Peyer's patch (tissue), 4 donors: ENCODE data around the gene UBE3C. TPM values are rescaled to one million over a fixed set of nuclear protein-coding genes. Genes with fewer than 3 reads are reported as not detected.

ENCODE experiments used
- DNase-seq, 3 donors: peaks; one replicate each; pipeline ENCODE4 v3.0.0-alpha.2; 2017 to 2019
- H3K27ac ChIP-seq, 4 donors: fragments of 200-600 bp; sonication (generic); one replicate each; pipeline ENCODE4 v1.5.1; 2016 to 2019
- H3K27me3 ChIP-seq, 2 donors: fragments of 200-600 bp; sonication (generic); one replicate each; pipeline ENCODE4 v1.5.1; 2019
- H3K36me3 ChIP-seq, 3 donors: fragments of 200-600 bp; sonication (generic); one replicate each; pipeline ENCODE4 v1.5.1; 2016 to 2019
- H3K4me1 ChIP-seq, 4 donors: fragments of 200-600 bp; sonication (generic); one replicate each; pipeline ENCODE4 v1.5.1; 2016 to 2019
- H3K4me3 ChIP-seq, 4 donors: fragments of 200-600 bp; sonication (generic); 1 replicate in 3 of 4; 2 replicates in 1 of 4; pipeline ENCODE4 v1.5.1; 2016 to 2019; ENCODE audit warnings: mild to moderate bottlenecking in 1 of 4
- H3K9me3 ChIP-seq, 4 donors: fragments of 200-600 bp; sonication (generic); one replicate each; pipeline ENCODE4 v1.5.1; 2016 to 2019; ENCODE audit warnings: mild to moderate bottlenecking in 1 of 4
- POLR2A ChIP-seq, 2 donors: fragments of 450-650 bp; IDR thresholded peaks; one replicate each; pipeline ENCODE4 v1.5.1; 2017; ENCODE audit warnings: antibody characterized with exemption in 2 of 2, mild to moderate bottlenecking in 2 of 2, moderate library complexity in 2 of 2
- total RNA-seq, 4 donors: library from RNA; depleted of rRNA; stranded (reverse); fragments of >200 nt; gene quantifications; one replicate each; pipeline ENCODE4 v1.1.0, GENCODE V29; 2016
- TF ChIP-seq, protein P1 (sequence below), 6 experiments: fragments of 450-650 bp in 4 of 6; fragments of 200-600 bp in 2 of 6; sonication (generic) in 1 of 6; IDR thresholded peaks; one replicate each; pipeline ENCODE4 v1.5.1; 2017 to 2019; ENCODE audit warnings: antibody characterized with exemption in 6 of 6, mild to moderate bottlenecking in 3 of 6, moderate library complexity in 1 of 6

Gene UBE3C
- total RNA-seq, 4 donors from 2014 or later, result 76.4 to 106 (median 101) TPM

DNA sequence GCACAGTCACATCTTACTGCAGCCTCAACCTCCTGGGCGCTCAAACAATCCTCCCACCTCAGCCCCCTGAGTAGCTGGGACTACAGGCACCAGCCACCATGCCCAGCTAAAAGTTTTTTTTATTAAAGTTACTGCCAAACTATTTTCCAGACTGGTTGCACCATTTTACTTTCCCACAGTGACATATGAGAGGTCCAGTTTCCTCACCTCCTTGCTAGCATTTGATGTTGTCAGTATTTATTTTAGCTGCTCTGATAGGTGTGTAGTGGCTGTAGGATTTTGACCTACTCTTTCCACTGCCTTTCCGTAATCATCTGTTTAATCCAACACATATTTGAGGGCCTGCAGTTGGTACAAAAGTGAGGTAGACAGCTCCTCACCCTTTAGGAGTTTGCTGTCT, 5.4 kb upstream of the UBE3C start:
- TF ChIP-seq, protein P1, sequence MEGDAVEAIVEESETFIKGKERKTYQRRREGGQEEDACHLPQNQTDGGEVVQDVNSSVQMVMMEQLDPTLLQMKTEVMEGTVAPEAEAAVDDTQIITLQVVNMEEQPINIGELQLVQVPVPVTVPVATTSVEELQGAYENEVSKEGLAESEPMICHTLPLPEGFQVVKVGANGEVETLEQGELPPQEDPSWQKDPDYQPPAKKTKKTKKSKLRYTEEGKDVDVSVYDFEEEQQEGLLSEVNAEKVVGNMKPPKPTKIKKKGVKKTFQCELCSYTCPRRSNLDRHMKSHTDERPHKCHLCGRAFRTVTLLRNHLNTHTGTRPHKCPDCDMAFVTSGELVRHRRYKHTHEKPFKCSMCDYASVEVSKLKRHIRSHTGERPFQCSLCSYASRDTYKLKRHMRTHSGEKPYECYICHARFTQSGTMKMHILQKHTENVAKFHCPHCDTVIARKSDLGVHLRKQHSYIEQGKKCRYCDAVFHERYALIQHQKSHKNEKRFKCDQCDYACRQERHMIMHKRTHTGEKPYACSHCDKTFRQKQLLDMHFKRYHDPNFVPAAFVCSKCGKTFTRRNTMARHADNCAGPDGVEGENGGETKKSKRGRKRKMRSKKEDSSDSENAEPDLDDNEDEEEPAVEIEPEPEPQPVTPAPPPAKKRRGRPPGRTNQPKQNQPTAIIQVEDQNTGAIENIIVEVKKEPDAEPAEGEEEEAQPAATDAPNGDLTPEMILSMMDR (IDR thresholded peaks at IDR 0.05), result no peak
- TF ChIP-seq POLR2A (IDR thresholded peaks at IDR 0.05), result no peak
- H3K9me3 ChIP-seq, result no peaks in the 10 kb centered on the region

GRCh38 chr7:157136372-157136771, 2.4 kb upstream of the UBE3C start:
- H3K36me3 ChIP-seq, result peaks cover 0 to 5% (median 0%) of the 10 kb centered on the region in 3 donors
- H3K4me1 ChIP-seq, result peaks cover 4 to 16% (median 12%) of the 10 kb centered on the region in 4 donors
- TF ChIP-seq POLR2A (IDR thresholded peaks at IDR 0.05), result no peak
- TF ChIP-seq, protein P1 (IDR thresholded peaks at IDR 0.05), result peak in 2 of 6 experiments; percentile 34 to 40
- H3K27ac ChIP-seq, result no peak overlapping the region
- no peak for DNase-seq
- H3K4me3 ChIP-seq, result no peak overlapping the region
- no peaks in the 10 kb centered on the region for H3K27me3 ChIP-seq
- no peaks in the 10 kb centered on the region for H3K9me3 ChIP-seq

More for the DNA sequence above, 5.4 kb upstream of the UBE3C start:
- H3K27ac ChIP-seq, result no peak overlapping the region
- H3K4me1 ChIP-seq, result no peaks in the 10 kb centered on the region
- no peak overlapping the region for H3K4me3 ChIP-seq
- no peaks in the 10 kb centered on the region for H3K36me3 ChIP-seq
- peak in 1 of 3 donors; percentile 15 for DNase-seq
- no peaks in the 10 kb centered on the region for H3K27me3 ChIP-seq

DNA sequence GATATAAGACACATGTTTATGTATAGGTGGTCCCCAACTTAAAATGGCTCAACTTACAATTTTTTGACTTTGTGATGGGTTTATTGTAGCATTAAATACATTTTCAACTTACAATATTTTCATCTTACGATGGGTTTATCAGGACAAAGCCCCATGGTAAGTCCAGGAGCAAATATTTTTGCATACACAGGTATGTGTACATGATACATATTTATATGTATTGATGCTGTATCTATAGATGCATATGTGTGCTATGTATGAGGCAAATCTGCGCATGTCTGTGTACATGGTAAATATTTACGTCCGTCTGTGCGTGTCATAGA, 664 bp upstream of the UBE3C start:
- DNase-seq, result no peak

DNA sequence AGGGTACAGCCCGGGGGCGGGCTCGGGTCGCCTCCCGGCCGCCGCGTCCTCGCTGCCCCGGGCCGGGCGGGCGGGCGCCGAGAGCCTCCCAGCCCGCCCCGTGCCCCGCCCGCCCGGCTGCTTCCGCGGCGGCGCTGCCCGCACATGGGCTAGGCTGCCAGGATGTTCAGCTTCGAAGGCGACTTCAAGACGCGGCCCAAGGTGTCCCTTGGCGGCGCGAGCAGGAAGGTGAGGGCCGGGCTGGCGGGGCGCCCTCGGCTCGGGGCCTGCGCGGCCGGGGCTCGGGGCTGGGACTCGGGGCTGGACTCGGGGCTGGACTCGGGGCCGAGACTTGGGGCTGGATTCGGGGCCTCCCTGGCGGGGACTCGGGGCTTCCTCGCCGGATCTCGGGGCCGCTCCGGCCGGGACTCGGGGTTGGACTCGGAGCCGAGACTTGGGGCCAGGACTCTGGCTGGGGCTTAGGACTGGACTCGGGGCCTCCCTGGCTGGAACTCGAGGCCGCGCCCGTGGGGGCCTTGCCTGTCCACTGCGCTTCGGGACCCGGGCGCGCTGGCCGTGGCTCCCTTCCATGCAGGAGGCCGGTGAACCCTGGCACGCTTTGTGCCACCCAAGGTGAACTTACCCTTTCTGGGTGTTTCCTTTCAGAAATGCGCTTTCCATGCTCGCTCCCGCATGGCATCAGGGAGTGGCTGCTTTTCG, 534 bp downstream of the UBE3C start:
- H3K9me3 ChIP-seq, result no peaks in the 10 kb centered on the region

More for the DNA sequence above, 664 bp upstream of the UBE3C start:
- Histone ChIP-seq H3K9me3 (no peaks in the 10 kb centered on the region), H3K4me1 (peaks cover 4 to 22% (median 13%) of the 10 kb centered on the region in 4 donors), H3K27ac (peak overlapping the region; percentile 94 to 100 (median 96)), H3K36me3 (peaks cover 0 to 10% (median 0%) of the 10 kb centered on the region in 3 donors), H3K4me3 (peak overlapping the region; percentile 57 to 96 (median 80)), H3K27me3 (no peaks in the 10 kb centered on the region)
- TF ChIP-seq POLR2A (IDR thresholded peaks at IDR 0.05), result no peak
- TF ChIP-seq, protein P1 (IDR thresholded peaks at IDR 0.05), result no peak

DNA sequence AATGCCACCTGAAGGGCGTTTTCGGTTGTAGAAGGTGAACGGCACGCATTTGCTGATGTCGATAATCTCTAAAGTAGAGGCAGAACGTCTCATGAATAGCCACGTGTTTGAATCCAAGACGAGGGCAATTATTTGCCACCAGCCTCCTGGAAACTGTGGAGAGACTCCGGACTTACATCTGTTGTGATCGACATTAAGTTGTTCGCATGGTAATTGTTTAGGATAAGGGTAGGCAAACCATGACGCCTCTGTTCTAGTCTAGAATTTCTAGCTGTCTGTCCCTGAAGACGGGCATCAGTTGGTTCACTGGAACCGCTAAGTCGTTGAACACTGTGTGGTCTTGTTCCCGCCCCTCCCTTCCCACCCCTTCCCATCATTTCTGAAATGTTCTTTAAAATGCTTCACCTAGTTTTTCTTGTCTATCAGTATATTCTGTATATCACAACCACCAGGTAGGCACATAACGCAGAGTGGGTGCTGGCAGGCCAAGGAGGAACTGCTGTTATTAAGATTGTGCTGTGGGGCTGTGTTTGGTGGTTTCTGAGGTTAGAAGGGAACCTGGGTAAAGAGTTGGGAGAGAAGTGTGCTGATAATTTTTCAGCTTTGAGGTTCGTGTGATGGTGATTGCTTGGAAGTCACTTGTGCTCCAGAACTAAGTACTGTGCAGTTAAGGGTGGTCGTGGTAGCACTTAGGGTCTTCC, 1.2 kb downstream of the UBE3C start:
- peak in 1 of 2 donors; percentile 15 for TF ChIP-seq POLR2A (IDR thresholded peaks at IDR 0.05)
- TF ChIP-seq, protein P1 (IDR thresholded peaks at IDR 0.05), result no peak
- Histone ChIP-seq H3K36me3 (peaks cover 0 to 10% (median 0%) of the 10 kb centered on the region in 3 donors), H3K4me1 (peaks cover 6 to 22% (median 13%) of the 10 kb centered on the region in 4 donors), H3K27me3 (no peaks in the 10 kb centered on the region), H3K27ac (peak overlapping the region; percentile 94 to 100 (median 96)), H3K4me3 (peak overlapping the region; percentile 57 to 96 (median 80)), H3K9me3 (no peaks in the 10 kb centered on the region)
- no peak for DNase-seq

More for the DNA sequence above, 534 bp downstream of the UBE3C start:
- peak; percentile 49 to 80 (median 73) for DNase-seq
- Histone ChIP-seq H3K4me3 (peak overlapping the region; percentile 57 to 96 (median 80)), H3K4me1 (peaks cover 6 to 22% (median 13%) of the 10 kb centered on the region in 4 donors), H3K27me3 (no peaks in the 10 kb centered on the region), H3K27ac (peak overlapping the region; percentile 94 to 100 (median 96)), H3K36me3 (peaks cover 0 to 10% (median 0%) of the 10 kb centered on the region in 3 donors)
- peak in 1 of 2 donors; percentile 6 for TF ChIP-seq POLR2A (IDR thresholded peaks at IDR 0.05)
- TF ChIP-seq, protein P1 (IDR thresholded peaks at IDR 0.05), result no peak
